Neural cell (in vitro differentiated cells): ENCODE data around the gene MINDY4.

Experiments
- EP300 ChIP-seq: fragments of 450-650 bp; conservative IDR thresholded peaks from 2 replicates; pipeline ENCODE4 v1.6.1; 2014; ENCODE audit warnings: antibody characterized with exemption, mild to moderate bottlenecking, moderate library complexity; ENCODE audit not compliant: poor library complexity, severe bottlenecking
- EZH2 ChIP-seq: fragments of 200-600, 300-800 bp; shearing (Covaris generic), sonication (generic); IDR thresholded peaks from 2 replicates; pipeline ENCODE4 v1.6.1; 2014; ENCODE audit warnings: antibody characterized with exemption, low read length, borderline replicate concordance, mild to moderate bottlenecking; ENCODE audit not compliant: insufficient read depth, poor library complexity, severe bottlenecking
- POLR2AphosphoS5 ChIP-seq: IDR thresholded peaks from 2 replicates; pipeline ENCODE4 v1.6.1; 2012

- no peak for TF ChIP-seq POLR2AphosphoS5
- no peak for TF ChIP-seq EZH2
- no peak for TF ChIP-seq EP300
Observed at GRCh38 chr7:30814700-30815387, 43.6 kb downstream of the MINDY4 start.
